HepG2 (cell line): ENCODE results near the gene FEV.

Source experiments
- CHD2 ChIP-seq: IDR thresholded peaks from 2 replicates; pipeline ENCODE4 v1.6.1; 2011; ENCODE audit warnings: low read depth, low read length, improper control_type of control experiment
- CREB1 ChIP-seq, 2 experiments: fragments of 450-650 bp in 1 of 2; IDR thresholded peaks; 2 replicates each; pipeline ENCODE4 v1.6.1; 2016 to 2017; ENCODE audit warnings: control low read depth in 1 of 2, mild to moderate bottlenecking in 1 of 2, missing compliant biosample characterization in 1 of 2, missing genetic modification characterization in 1 of 2
- CTCF ChIP-seq: sonication (generic); formaldehyde crosslinking; IDR thresholded peaks from 2 replicates; pipeline ENCODE4 v1.5.0; 2020; ENCODE audit warnings: mild to moderate bottlenecking, missing genetic modification reagents, moderate library complexity
- DNMT1 ChIP-seq: sonication (generic); formaldehyde crosslinking; IDR thresholded peaks from 2 replicates; pipeline ENCODE4 v1.5.1; 2020; ENCODE audit warnings: mild to moderate bottlenecking, missing genetic modification reagents
- JUND ChIP-seq: sonication (generic); formaldehyde crosslinking; IDR thresholded peaks from 2 replicates; pipeline ENCODE4 v1.8.0; 2022; ENCODE audit warnings: mild to moderate bottlenecking, missing genetic modification reagents
- KLF12 ChIP-seq: sonication (generic); formaldehyde crosslinking; IDR thresholded peaks from 2 replicates; pipeline ENCODE4 v1.4.0; 2020; ENCODE audit warnings: missing genetic modification reagents, borderline replicate concordance
- MYC ChIP-seq: sonication (generic); formaldehyde crosslinking; IDR thresholded peaks from 2 replicates; pipeline ENCODE4 v1.9.0; 2021; ENCODE audit warnings: missing genetic modification reagents, borderline replicate concordance
- RAD21 ChIP-seq: fragments of 450-650 bp; formaldehyde crosslinking; IDR thresholded peaks from 2 replicates; pipeline ENCODE4 v1.5.0; 2020; ENCODE audit warnings: mild to moderate bottlenecking
- SMAD1 ChIP-seq: sonication (generic); formaldehyde crosslinking; IDR thresholded peaks from 2 replicates; pipeline ENCODE4 v1.4.0; 2020; ENCODE audit warnings: missing genetic modification reagents, low read depth, mild to moderate bottlenecking, borderline replicate concordance
- SMARCC2 ChIP-seq: fragments of 450-650 bp; IDR thresholded peaks from 2 replicates; pipeline ENCODE4 v1.6.1; 2017; ENCODE audit warnings: antibody characterized with exemption, mild to moderate bottlenecking
- TAF1 ChIP-seq: sonication (generic); formaldehyde crosslinking; IDR thresholded peaks from 2 replicates; pipeline ENCODE4 v1.4.0; 2020; ENCODE audit warnings: missing genetic modification reagents
- TARDBP ChIP-seq: sonication (generic); formaldehyde crosslinking; IDR thresholded peaks from 2 replicates; pipeline ENCODE4 v1.8.0; 2022; ENCODE audit warnings: mild to moderate bottlenecking, missing genetic modification reagents
- ZBTB1 ChIP-seq: sonication (generic); formaldehyde crosslinking; IDR thresholded peaks from 2 replicates; pipeline ENCODE4 v1.4.0; 2020; ENCODE audit warnings: missing genetic modification reagents, borderline replicate concordance
- ZNF557 ChIP-seq: sonication (generic); formaldehyde crosslinking; IDR thresholded peaks from 2 replicates; pipeline ENCODE4 v1.4.0; 2020; ENCODE audit warnings: missing genetic modification reagents

- no peak for TF ChIP-seq JUND (CRISPR knock-in tag)
- no peak for TF ChIP-seq ZNF557 (CRISPR knock-in tag)
- TF ChIP-seq MYC (CRISPR knock-in tag), result no peak
- TF ChIP-seq TAF1 (CRISPR knock-in tag), result no peak
- no peak for TF ChIP-seq RAD21 (CRISPR knock-in tag)
- TF ChIP-seq CTCF (CRISPR knock-in tag), result no peak
- TF ChIP-seq SMARCC2, result no peak
- no peak for TF ChIP-seq ZBTB1 (CRISPR knock-in tag)
- TF ChIP-seq KLF12 (CRISPR knock-in tag), result no peak
- no peak for TF ChIP-seq DNMT1 (CRISPR knock-in tag)
- TF ChIP-seq TARDBP (CRISPR knock-in tag), result no peak
- no peak for TF ChIP-seq CREB1 (IDR thresholded peaks at IDR 0.05)
- no peak for TF ChIP-seq CREB1 (CRISPR knock-in tag; IDR thresholded peaks at IDR 0.05)
- no peak for TF ChIP-seq CHD2
- no peak for TF ChIP-seq SMAD1 (CRISPR knock-in tag)
These were observed 33.3 kb upstream of the FEV start for GRCh38 chr2:219018286-219018685.
